Measurements from ENCODE around the gene FAM186B.

GRCh38 chr12:49568442-49569162 is 36.8 kb downstream of the FAM186B start:
- TF ChIP-seq POLR2A (IDR thresholded peaks at IDR 0.05): no peak
- no peak for TF ChIP-seq CTCF (IDR thresholded peaks at IDR 0.05 in 8 of 11, conservative IDR thresholded peaks at IDR 0.05 in 3 of 11)
- no peak for TF ChIP-seq POLR2AphosphoS5 (IDR thresholded peaks at IDR 0.05)
